Activated naive CD4-positive, alpha-beta T cell treated with anti-CD3 and anti-CD28 coated beads for 36 hours (primary cell): ENCODE data around the gene TPST2. TPM values are rescaled to one million over a fixed set of nuclear protein-coding genes. Genes with fewer than 3 reads are reported as not detected.

Experiments
- CTCF ChIA-PET: fragments of 350-600 bp; sonication (Branson Sonifier 250); formaldehyde crosslinking; loops from one replicate; lab custom pipeline; 2021; ENCODE audit warnings: antibody characterized with exemption; lab: Charles Lee
- DNase-seq: peaks from one replicate; pipeline ENCODE4 v3.0.0-alpha.2; 2020
- H3K27ac Mint-ChIP-seq: one replicate; pipeline ENCODE4 v1.8.0; 2021; ENCODE audit warnings: mild to moderate bottlenecking, mixed read lengths
- H3K27me3 Mint-ChIP-seq: one replicate; pipeline ENCODE4 v1.8.0; 2021; ENCODE audit warnings: low read depth, mixed read lengths
- H3K36me3 Mint-ChIP-seq: one replicate; pipeline ENCODE4 v1.8.0; 2021; ENCODE audit warnings: low read depth, mixed read lengths
- H3K4me1 Mint-ChIP-seq: one replicate; pipeline ENCODE4 v1.8.0; 2021; ENCODE audit warnings: low read depth, mixed read lengths
- H3K4me3 Mint-ChIP-seq: one replicate; pipeline ENCODE4 v1.8.0; 2021; ENCODE audit warnings: mild to moderate bottlenecking, moderate library complexity, mixed read lengths
- H3K9me3 Mint-ChIP-seq: one replicate; pipeline ENCODE4 v1.8.0; 2021; ENCODE audit warnings: mixed read lengths
- intact Hi-C: fragments of 100-400 bp; cut with micrococcal nuclease; formaldehyde crosslinking; loops from one replicate; pipeline ENCODE4 v1.15.1; 2023
- total RNA-seq, 2 experiments: library from RNA; stranded (reverse); gene quantifications; one replicate each; pipeline ENCODE4 v1.2.3, GENCODE V29; 2021

TPST2 gene
- total RNA-seq, 2 experiments from 2014 or later = 21.0 to 21.9 TPM

- peak overlapping the region; percentile 8 for H3K27ac Mint-ChIP-seq
- peaks cover 8% of the 10 kb centered on the region for H3K4me1 Mint-ChIP-seq
- DNase-seq = no peak
- no peak overlapping the region for H3K4me3 Mint-ChIP-seq
- intact Hi-C loops = no loop called here
- no peaks in the 10 kb centered on the region for H3K27me3 Mint-ChIP-seq
- CTCF ChIA-PET = no interaction called here
- no peaks in the 10 kb centered on the region for H3K9me3 Mint-ChIP-seq
- H3K36me3 Mint-ChIP-seq = no peaks in the 10 kb centered on the region
These were observed 16.7 kb upstream of the TPST2 start for GRCh38 chr22:26606611-26607010.

GRCh38 chr22:26604368-26604767 lies 14.4 kb upstream of the TPST2 start:
- Mint-ChIP-seq H3K4me3 (no peak overlapping the region), H3K27me3 (no peaks in the 10 kb centered on the region), H3K4me1 (peaks cover 2% of the 10 kb centered on the region), H3K27ac (no peak overlapping the region), H3K36me3 (no peaks in the 10 kb centered on the region), H3K9me3 (no peaks in the 10 kb centered on the region)
- DNase-seq = no peak
- CTCF ChIA-PET = no interaction called here
- intact Hi-C loops = no loop called here

GRCh38 chr22:26602127-26602526 lies 12.2 kb upstream of the TPST2 start:
- Mint-ChIP-seq H3K27me3 (no peaks in the 10 kb centered on the region), H3K4me3 (no peak overlapping the region), H3K36me3 (no peaks in the 10 kb centered on the region), H3K27ac (no peak overlapping the region), H3K9me3 (no peaks in the 10 kb centered on the region), H3K4me1 (peaks cover 2% of the 10 kb centered on the region)
- CTCF ChIA-PET = no interaction called here
- intact Hi-C loops = no loop called here
- DNase-seq = no peak

GRCh38 chr22:26601726-26602125 lies 11.8 kb upstream of the TPST2 start:
- peaks cover 2% of the 10 kb centered on the region for H3K4me1 Mint-ChIP-seq
- H3K4me3 Mint-ChIP-seq = no peak overlapping the region
- no peaks in the 10 kb centered on the region for H3K9me3 Mint-ChIP-seq
- DNase-seq = no peak
- intact Hi-C loops = no loop called here
- no peaks in the 10 kb centered on the region for H3K27me3 Mint-ChIP-seq
- no peak overlapping the region for H3K27ac Mint-ChIP-seq
- H3K36me3 Mint-ChIP-seq = no peaks in the 10 kb centered on the region
- CTCF ChIA-PET = no interaction called here

- Mint-ChIP-seq H3K27me3 (no peaks in the 10 kb centered on the region), H3K4me3 (no peak overlapping the region), H3K4me1 (no peaks in the 10 kb centered on the region), H3K27ac (no peak overlapping the region), H3K9me3 (no peaks in the 10 kb centered on the region), H3K36me3 (no peaks in the 10 kb centered on the region)
- intact Hi-C loops = no loop called here
- no peak for DNase-seq
- CTCF ChIA-PET = no interaction called here
These were observed 9.6 kb upstream of the TPST2 start for GRCh38 chr22:26599505-26599904.

GRCh38 chr22:26597480-26597879 lies 7.5 kb upstream of the TPST2 start:
- intact Hi-C loops = no loop called here
- CTCF ChIA-PET = interaction anchor here (0.6 kb wide), 1 partner anchor 17 kb away, joined by 4 read pairs; no protein-coding TSS in a partner anchor
- no peaks in the 10 kb centered on the region for H3K27me3 Mint-ChIP-seq
- H3K27ac Mint-ChIP-seq = no peak overlapping the region
- no peak for DNase-seq
- H3K4me3 Mint-ChIP-seq = no peak overlapping the region
- H3K36me3 Mint-ChIP-seq = no peaks in the 10 kb centered on the region
- peaks cover 10% of the 10 kb centered on the region for H3K4me1 Mint-ChIP-seq
- no peaks in the 10 kb centered on the region for H3K9me3 Mint-ChIP-seq

GRCh38 chr22:26597026-26597425 lies 7.1 kb upstream of the TPST2 start:
- CTCF ChIA-PET = interaction anchor here (0.6 kb wide), 1 partner anchor 17 kb away, joined by 4 read pairs; no protein-coding TSS in a partner anchor
- Mint-ChIP-seq H3K4me3 (no peak overlapping the region), H3K9me3 (no peaks in the 10 kb centered on the region), H3K27ac (no peak overlapping the region), H3K4me1 (peaks cover 14% of the 10 kb centered on the region), H3K36me3 (no peaks in the 10 kb centered on the region), H3K27me3 (no peaks in the 10 kb centered on the region)
- intact Hi-C loops = no loop called here
- no peak for DNase-seq

GRCh38 chr22:26593763-26594162 lies 3.8 kb upstream of the TPST2 start:
- intact Hi-C loops = no loop called here
- DNase-seq = no peak
- H3K27ac Mint-ChIP-seq = no peak overlapping the region
- H3K4me1 Mint-ChIP-seq = peaks cover 26% of the 10 kb centered on the region
- H3K4me3 Mint-ChIP-seq = no peak overlapping the region
- H3K9me3 Mint-ChIP-seq = no peaks in the 10 kb centered on the region
- no peaks in the 10 kb centered on the region for H3K27me3 Mint-ChIP-seq
- CTCF ChIA-PET = no interaction called here
- H3K36me3 Mint-ChIP-seq = no peaks in the 10 kb centered on the region

- Mint-ChIP-seq H3K36me3 (no peaks in the 10 kb centered on the region), H3K4me1 (peaks cover 33% of the 10 kb centered on the region), H3K4me3 (no peak overlapping the region), H3K27ac (no peak overlapping the region), H3K9me3 (peaks cover 4% of the 10 kb centered on the region), H3K27me3 (no peaks in the 10 kb centered on the region)
- intact Hi-C loops = no loop called here
- DNase-seq = peak; percentile 74
- CTCF ChIA-PET = interaction anchor here (0.7 to 0.9 kb wide), 3 partner anchors 31 to 90 kb away, joined by 3 to 5 read pairs (median 4); no protein-coding TSS in a partner anchor
These were observed 2.5 kb upstream of the TPST2 start for GRCh38 chr22:26592421-26592891.

GRCh38 chr22:26589367-26589844 lies 526 bp downstream of the TPST2 start:
- H3K4me3 Mint-ChIP-seq = peak overlapping the region; percentile 85
- peak overlapping the region; percentile 61 for H3K27ac Mint-ChIP-seq
- DNase-seq = peak; percentile 46
- H3K4me1 Mint-ChIP-seq = peaks cover 50% of the 10 kb centered on the region
- H3K36me3 Mint-ChIP-seq = peaks cover 1% of the 10 kb centered on the region
- intact Hi-C loops = loop anchor here (5.0 kb wide), 1 partner anchor 77 kb away; the partner anchor contains the start of gene TFIP11
- H3K27me3 Mint-ChIP-seq = no peaks in the 10 kb centered on the region
- CTCF ChIA-PET = interaction anchor here (1.4 kb wide), 1 partner anchor 12 kb away, joined by 3 read pairs; no protein-coding TSS in a partner anchor
- H3K9me3 Mint-ChIP-seq = peaks cover 4% of the 10 kb centered on the region

- Mint-ChIP-seq H3K36me3 (peaks cover 1% of the 10 kb centered on the region), H3K4me3 (peak overlapping the region; percentile 85), H3K4me1 (peaks cover 49% of the 10 kb centered on the region), H3K27ac (peak overlapping the region; percentile 61), H3K27me3 (no peaks in the 10 kb centered on the region), H3K9me3 (peaks cover 4% of the 10 kb centered on the region)
- CTCF ChIA-PET = interaction anchor here (1.4 kb wide), 1 partner anchor 11 kb away, joined by 3 read pairs; no protein-coding TSS in a partner anchor
- intact Hi-C loops = loop anchor here (5.0 kb wide), 1 partner anchor 77 kb away; the partner anchor contains the start of gene TFIP11
- DNase-seq = no peak
These were observed 1.1 kb downstream of the TPST2 start for GRCh38 chr22:26588729-26589366.

GRCh38 chr22:26587991-26588613 lies 1.8 kb downstream of the TPST2 start:
- Mint-ChIP-seq H3K9me3 (peaks cover 4% of the 10 kb centered on the region), H3K27ac (no peak overlapping the region), H3K27me3 (no peaks in the 10 kb centered on the region), H3K4me1 (peaks cover 46% of the 10 kb centered on the region), H3K36me3 (peaks cover 1% of the 10 kb centered on the region), H3K4me3 (peak overlapping the region; percentile 85)
- intact Hi-C loops = loop anchor here (5.0 kb wide), 1 partner anchor 76 kb away; the partner anchor contains the start of gene TFIP11
- DNase-seq = no peak
- CTCF ChIA-PET = interaction anchor here (0.8 kb wide), 1 partner anchor 16 kb away, joined by 3 read pairs; no protein-coding TSS in a partner anchor
